Testis (tissue), 3 donors: Measurements from ENCODE around the gene COL6A3. TPM values are rescaled to one million over a fixed set of nuclear protein-coding genes. Genes with fewer than 3 reads are reported as not detected.

Experiments
- DNase-seq: peaks from one replicate; pipeline ENCODE4 v3.0.0-alpha.2; 2019
- H3K27ac ChIP-seq, 2 donors: fragments of 200-600 bp; sonication (generic); one replicate each; pipeline ENCODE4 v1.5.1; 2019
- H3K27me3 ChIP-seq: fragments of 200-600 bp; sonication (generic); one replicate; pipeline ENCODE4 v1.5.1; 2019
- H3K36me3 ChIP-seq: fragments of 200-600 bp; sonication (generic); one replicate; pipeline ENCODE4 v1.5.1; 2017; ENCODE audit warnings: low read depth; ENCODE audit errors: missing control alignments
- H3K4me1 ChIP-seq: fragments of 200-600 bp; sonication (generic); one replicate; pipeline ENCODE4 v1.5.1; 2019
- H3K4me3 ChIP-seq, 2 donors: fragments of 200-600 bp; sonication (generic); one replicate each; pipeline ENCODE4 v1.5.1; 2017 to 2019
- H3K9me3 ChIP-seq: fragments of 200-600 bp; sonication (generic); one replicate; pipeline ENCODE4 v1.5.1; 2017
- CTCF ChIP-seq, 3 experiments: fragments of 450-650 bp in 2 of 3; fragments of 200-600 bp in 1 of 3; sonication (generic) in 1 of 3; IDR thresholded peaks; one replicate each; pipeline ENCODE4 v1.5.1; 2016 to 2019; ENCODE audit warnings: antibody characterized with exemption in 3 of 3, mild to moderate bottlenecking in 2 of 3, moderate library complexity in 1 of 3
- POLR2A ChIP-seq: fragments of 450-650 bp; IDR thresholded peaks from one replicate; pipeline ENCODE4 v1.6.1; 2017; ENCODE audit warnings: antibody characterized with exemption, mild to moderate bottlenecking, moderate library complexity
- WGBS, 2 donors: methylation state at CpG; one replicate each; pipeline ENCODE4 v1.1.5; 2018; 5-methylcytosine and 5-hydroxymethylcytosine counted together
- intact Hi-C: fragments of 100-400 bp; cut with DNase I; formaldehyde crosslinking; loops from one replicate; pipeline ENCODE4 v1.15.1; 2023; ENCODE audit warnings: low total_unique reads
- polyA plus RNA-seq: library from polyadenylated mRNA; stranded (reverse); fragments of 350-450 nt; fragmentation: Illumina TruSeq; extraction: RNeasy Lipid Tissue Mini Kit (QIAGEN cat#74804); gene quantifications from one replicate; pipeline ENCODE4 v1.2.3, GENCODE V29; 2014; ENCODE audit warnings: low read depth, low replicate concordance; ENCODE audit not compliant: insufficient read depth
- total RNA-seq, 2 donors: library from RNA; depleted of rRNA; stranded (reverse); fragments of >200 nt; gene quantifications; one replicate each; pipeline ENCODE4 v1.2.3, GENCODE V29; 2016

The COL6A3 gene
- total and polyA plus RNA-seq, 3 donors from 2014 or later = 35.1 to 93.1 (median 74.1) TPM

GRCh38 chr2:237422309-237422708 is 8.3 kb upstream of the COL6A3 start:
- TF ChIP-seq POLR2A = no peak
- no peak for TF ChIP-seq CTCF (IDR thresholded peaks at IDR 0.05)
- 55 to 84% methylated on average over 10 of the region's 10 CpGs for WGBS, 2 donors
- H3K4me3 ChIP-seq = peak overlapping the region in 1 of 2 donors; percentile 26
- H3K9me3 ChIP-seq = no peaks in the 10 kb centered on the region
- no peaks in the 10 kb centered on the region for H3K36me3 ChIP-seq
- no peaks in the 10 kb centered on the region for H3K27me3 ChIP-seq
- peaks cover 11% of the 10 kb centered on the region for H3K4me1 ChIP-seq
- DNase-seq = no peak
- intact Hi-C loops = loop anchor here (5.0 kb wide), 1 partner anchor 50 kb away; no protein-coding TSS in a partner anchor
- no peak overlapping the region for H3K27ac ChIP-seq

- WGBS, 2 donors = 5 to 12% methylated on average over 21 to 23 of the region's 23 CpGs
- peak overlapping the region in 1 of 2 donors; percentile 26 for H3K4me3 ChIP-seq
- H3K9me3 ChIP-seq = no peaks in the 10 kb centered on the region
- H3K4me1 ChIP-seq = peaks cover 11% of the 10 kb centered on the region
- H3K27me3 ChIP-seq = no peaks in the 10 kb centered on the region
- no peak overlapping the region for H3K27ac ChIP-seq
- H3K36me3 ChIP-seq = no peaks in the 10 kb centered on the region
- TF ChIP-seq CTCF (IDR thresholded peaks at IDR 0.05) (peak; percentile 48 to 70 (median 63)), POLR2A (no peak)
- intact Hi-C loops = loop anchor here (5.0 kb wide), 1 partner anchor 51 kb away; no protein-coding TSS in a partner anchor
- peak; percentile 79 for DNase-seq
Measured at GRCh38 chr2:237421542-237422116, 7.7 kb upstream of the COL6A3 start.

- WGBS, 2 donors = 88 to 96% methylated on average over 3 of the region's 3 CpGs
- no peak for DNase-seq
- Histone ChIP-seq H3K4me3 (no peak overlapping the region), H3K27ac (no peak overlapping the region), H3K27me3 (no peaks in the 10 kb centered on the region), H3K4me1 (peaks cover 11% of the 10 kb centered on the region), H3K9me3 (no peaks in the 10 kb centered on the region), H3K36me3 (no peaks in the 10 kb centered on the region)
- TF ChIP-seq CTCF (IDR thresholded peaks at IDR 0.05) = no peak
- TF ChIP-seq POLR2A = no peak
- intact Hi-C loops = loop anchor here (10.0 kb wide), 2 partner anchors 123 to 263 kb away; no protein-coding TSS in a partner anchor
Measured at GRCh38 chr2:237418300-237418699, 4.3 kb upstream of the COL6A3 start.

- Histone ChIP-seq H3K4me3 (peak overlapping the region; percentile 52 to 54), H3K4me1 (no peaks in the 10 kb centered on the region), H3K27ac (peak overlapping the region; percentile 90 to 93), H3K36me3 (no peaks in the 10 kb centered on the region), H3K9me3 (no peaks in the 10 kb centered on the region), H3K27me3 (no peaks in the 10 kb centered on the region)
- no peak for TF ChIP-seq CTCF (IDR thresholded peaks at IDR 0.05)
- TF ChIP-seq POLR2A = no peak
- 40 to 45% methylated on average over 23 to 25 of the region's 25 CpGs for WGBS, 2 donors
- no peak for DNase-seq
- intact Hi-C loops = loop anchor here (10.0 kb wide), 2 partner anchors 118 to 258 kb away; no protein-coding TSS in a partner anchor
Measured at GRCh38 chr2:237412988-237413776, 782 bp downstream of the COL6A3 start.
